Measurements from ENCODE around the gene LIPT2.

Gene LIPT2

GRCh38 chr11:74460065-74460464 is 33.5 kb downstream of the LIPT2 start:
- no peak overlapping the region for H3K4me3 ChIP-seq (ENCODE audit: low read length)
- no peaks in the 10 kb centered on the region for H3K9me3 ChIP-seq (replicated peaks; ENCODE audit: insufficient read depth, low read length)
- H3K79me2 ChIP-seq (ENCODE audit: low read length) = no peaks in the 10 kb centered on the region
- no peaks in the 10 kb centered on the region for H3K4me1 ChIP-seq (ENCODE audit: low read length)
- H3K9me2 ChIP-seq (replicated peaks; ENCODE audit: insufficient read depth, low read length) = no peaks in the 10 kb centered on the region
- no peaks in the 10 kb centered on the region for H3K27me3 ChIP-seq (replicated peaks; ENCODE audit: insufficient read depth, low read length)
- TF ChIP-seq CTCF (IDR thresholded peaks at IDR 0.05; ENCODE audit: low read length) (no peak), EZH2 (optimal IDR thresholded peaks at IDR 0.05; ENCODE audit: low read depth, low read length) (no peak), EZH2phosphoT487 (IDR thresholded peaks at IDR 0.05; ENCODE audit: low read length) (no peak)
- no peak for DNase-seq
- H3K27ac ChIP-seq (ENCODE audit: low read length) = no peak overlapping the region
- no peaks in the 10 kb centered on the region for H3K36me3 ChIP-seq (replicated peaks; ENCODE audit: insufficient read depth, low read length)
- no peak overlapping the region for H3K4me2 ChIP-seq (ENCODE audit: low read depth, low read length)
- no peak overlapping the region for H2AFZ ChIP-seq (ENCODE audit: low read length)
- H3F3A ChIP-seq (ENCODE audit: insufficient read depth, low read length) = no peaks in the 10 kb centered on the region
- H3K9ac ChIP-seq (ENCODE audit: low read length) = no peak overlapping the region
- H4K20me1 ChIP-seq (ENCODE audit: insufficient read depth, low read length) = no peaks in the 10 kb centered on the region

GRCh38 chr11:74459584-74459983 is 33.9 kb downstream of the LIPT2 start:
- no peak overlapping the region for H3K4me3 ChIP-seq (ENCODE audit: low read length)
- H3K4me2 ChIP-seq (ENCODE audit: low read depth, low read length) = no peak overlapping the region
- H3K27me3 ChIP-seq (replicated peaks; ENCODE audit: insufficient read depth, low read length) = no peaks in the 10 kb centered on the region
- no peak overlapping the region for H3K9ac ChIP-seq (ENCODE audit: low read length)
- H3K9me3 ChIP-seq (replicated peaks; ENCODE audit: insufficient read depth, low read length) = no peaks in the 10 kb centered on the region
- H3F3A ChIP-seq (ENCODE audit: insufficient read depth, low read length) = no peaks in the 10 kb centered on the region
- H2AFZ ChIP-seq (ENCODE audit: low read length) = no peak overlapping the region
- no peak for DNase-seq
- H3K9me2 ChIP-seq (replicated peaks; ENCODE audit: insufficient read depth, low read length) = no peaks in the 10 kb centered on the region
- no peak for TF ChIP-seq CTCF (IDR thresholded peaks at IDR 0.05; ENCODE audit: low read length)
- TF ChIP-seq EZH2phosphoT487 (IDR thresholded peaks at IDR 0.05; ENCODE audit: low read length) = no peak
- no peak for TF ChIP-seq EZH2 (optimal IDR thresholded peaks at IDR 0.05; ENCODE audit: low read depth, low read length)
- no peaks in the 10 kb centered on the region for H3K36me3 ChIP-seq (replicated peaks; ENCODE audit: insufficient read depth, low read length)
- H3K4me1 ChIP-seq (ENCODE audit: low read length) = no peaks in the 10 kb centered on the region
- H3K79me2 ChIP-seq (ENCODE audit: low read length) = no peaks in the 10 kb centered on the region
- H4K20me1 ChIP-seq (ENCODE audit: insufficient read depth, low read length) = no peaks in the 10 kb centered on the region
- no peak overlapping the region for H3K27ac ChIP-seq (ENCODE audit: low read length)

- Histone ChIP-seq H3K4me2 (ENCODE audit: low read depth, low read length) (no peak overlapping the region), H3K36me3 (replicated peaks; ENCODE audit: insufficient read depth, low read length) (no peaks in the 10 kb centered on the region), H3K4me1 (ENCODE audit: low read length) (no peaks in the 10 kb centered on the region), H3K9me3 (replicated peaks; ENCODE audit: insufficient read depth, low read length) (no peaks in the 10 kb centered on the region), H4K20me1 (ENCODE audit: insufficient read depth, low read length) (no peaks in the 10 kb centered on the region), H3K79me2 (ENCODE audit: low read length) (no peaks in the 10 kb centered on the region), H3K27me3 (replicated peaks; ENCODE audit: insufficient read depth, low read length) (no peaks in the 10 kb centered on the region), H3K9ac (ENCODE audit: low read length) (no peak overlapping the region), H3K27ac (ENCODE audit: low read length) (no peak overlapping the region), H3K4me3 (ENCODE audit: low read length) (no peak overlapping the region), H3F3A (ENCODE audit: insufficient read depth, low read length) (no peaks in the 10 kb centered on the region), H2AFZ (ENCODE audit: low read length) (no peak overlapping the region), H3K9me2 (replicated peaks; ENCODE audit: insufficient read depth, low read length) (no peaks in the 10 kb centered on the region)
- no peak for DNase-seq
- TF ChIP-seq EZH2 (optimal IDR thresholded peaks at IDR 0.05; ENCODE audit: low read depth, low read length) (no peak), CTCF (IDR thresholded peaks at IDR 0.05; ENCODE audit: low read length) (no peak), EZH2phosphoT487 (IDR thresholded peaks at IDR 0.05; ENCODE audit: low read length) (no peak)
Observed at GRCh38 chr11:74457356-74457755, 36.2 kb downstream of the LIPT2 start.
